GM18951 (cell line): Measurements from ENCODE around the gene CCDC183.
"Not testable (repeated sequence)": the region's sequence is repeated elsewhere in the genome, so short reads cannot be mapped to it uniquely, and the experiment has no call there.

ENCODE experiments used
- POLR2A ChIP-seq: IDR thresholded peaks from 4 replicates; pipeline ENCODE4 v1.6.1; 2011; ENCODE audit warnings: mild to moderate bottlenecking; ENCODE audit not compliant: insufficient read length, insufficient read depth; ENCODE audit errors: extremely low read depth
- in situ Hi-C: fragments of 300-500 bp; cut with MboI; formaldehyde crosslinking; loops from one replicate; pipeline ENCODE4 v1.12.0; 2022; ENCODE audit warnings: low sequenced_read_pairs, mixed read lengths, inconsistent platforms; ENCODE audit not compliant: unreplicated experiment

Gene CCDC183

DNA sequence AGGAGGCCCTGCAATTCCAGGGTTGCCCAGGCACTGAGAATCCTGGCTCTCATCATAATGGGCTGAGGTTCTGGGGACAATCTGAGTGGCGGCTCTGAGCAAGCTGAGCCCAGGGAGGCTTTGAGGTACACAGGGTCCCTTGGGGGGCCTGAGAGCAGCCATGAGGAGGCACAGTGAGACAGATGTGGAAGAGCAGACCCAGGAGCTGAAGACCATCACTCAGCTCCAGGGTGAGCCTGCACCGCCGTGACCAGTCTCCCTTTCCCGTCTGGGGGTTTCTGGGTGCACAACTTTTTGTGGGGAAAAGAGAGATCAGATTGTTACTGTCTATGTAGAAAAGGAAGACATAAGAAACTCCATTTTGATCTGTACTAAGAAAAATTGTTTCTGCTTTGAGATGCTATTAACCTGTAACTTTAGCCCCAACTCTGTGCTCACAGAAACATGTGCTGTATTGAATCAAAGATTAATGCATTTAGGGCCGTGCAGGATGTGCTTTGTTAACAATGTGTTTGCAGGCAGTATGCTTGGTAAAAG is at the start of gene CCDC183:
Gene CCDC183, plus strand, starts transcription at position 101 of the 537 bp plus-strand sequence. Its CDS starts 60 bp downstream, at position 161.
- in situ Hi-C loops, result loop anchor here (25.0 kb wide), 1 partner anchor 241 kb away; the partner anchor contains the start of genes ABCA2, FUT7 and NPDC1
- no peak for TF ChIP-seq POLR2A

- TF ChIP-seq POLR2A, result no peak
- in situ Hi-C loops, result no loop called here
These were observed 49.5 kb upstream of the CCDC183 start for GRCh38 chr9:136746621-136747020.

- TF ChIP-seq POLR2A, result no peak
- in situ Hi-C loops, result no loop called here
These were observed 48.7 kb upstream of the CCDC183 start for GRCh38 chr9:136747161-136748060.

DNA sequence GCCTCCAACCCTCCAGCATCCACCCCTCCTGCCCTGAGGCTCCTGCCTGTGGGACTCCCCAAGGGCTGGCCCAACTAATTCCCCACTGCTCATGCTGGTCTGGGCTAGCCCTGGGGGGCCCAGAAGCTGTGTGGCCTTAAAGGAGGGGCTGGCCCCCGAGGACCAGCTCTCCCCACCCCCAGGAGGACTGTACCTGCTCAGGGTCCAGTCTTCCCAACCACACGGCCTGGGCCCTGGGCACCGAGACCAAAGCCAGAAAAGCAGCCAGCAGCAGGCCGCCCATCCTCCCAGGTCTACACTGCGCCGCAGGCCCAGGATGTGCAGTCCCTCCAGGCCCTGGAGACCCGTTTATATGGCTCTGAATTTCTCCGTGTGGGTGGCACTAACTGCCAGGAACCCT is 47.9 kb upstream of the CCDC183 start, which contains the start of gene LCN6:
Gene LCN6, minus strand, starts transcription at position 325 of the 400 bp plus-strand sequence. Its CDS starts 42 bp downstream, at position 283.
- in situ Hi-C loops, result no loop called here
- TF ChIP-seq POLR2A, result no peak

DNA sequence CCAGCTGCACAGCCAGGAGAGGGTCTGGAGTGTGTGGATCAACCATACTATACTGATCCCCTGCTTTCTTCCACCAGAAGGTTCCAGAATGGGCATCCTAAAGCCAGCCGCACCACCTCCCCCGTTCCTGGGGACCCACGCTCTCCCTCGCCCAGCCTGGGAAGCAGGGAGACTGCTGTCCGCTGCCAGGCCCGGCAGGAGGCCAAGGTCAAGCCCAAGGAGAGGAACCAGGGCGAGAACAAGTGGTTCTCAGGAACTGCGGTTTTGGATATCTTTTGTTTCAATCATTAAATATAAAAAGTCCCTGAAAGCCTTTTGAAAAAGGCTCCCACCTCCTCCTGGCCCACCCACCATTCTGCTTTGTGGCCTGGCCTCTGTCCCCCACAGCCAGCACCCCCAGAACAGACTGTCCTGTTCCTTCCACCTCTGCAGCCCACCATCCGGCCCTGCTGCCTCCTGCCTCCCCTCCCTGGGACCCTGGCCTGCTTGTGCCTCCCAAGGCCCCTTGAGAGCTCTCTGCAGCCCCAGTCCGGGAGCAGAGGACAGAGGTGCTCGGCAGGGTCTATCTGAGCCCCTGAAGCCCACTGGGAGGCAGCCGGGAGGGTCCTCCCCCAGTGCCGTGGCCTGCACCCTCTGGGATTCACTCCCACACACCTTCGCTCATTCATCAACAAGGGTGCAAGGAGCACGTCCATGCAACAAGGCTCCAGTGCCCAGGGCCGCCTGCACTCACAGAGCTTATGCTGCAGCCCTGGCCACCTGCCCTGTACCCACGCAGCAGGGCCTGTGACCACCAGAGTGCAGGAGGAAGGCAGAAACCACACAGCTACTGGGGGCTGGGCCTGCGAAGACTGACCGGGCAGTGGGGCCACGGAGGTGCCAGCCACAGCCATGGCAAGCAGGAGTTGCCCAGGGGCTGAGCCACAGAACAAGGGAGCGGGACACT is 47.2 kb upstream of the CCDC183 start:
- in situ Hi-C loops, result no loop called here
- TF ChIP-seq POLR2A, result no peak

DNA sequence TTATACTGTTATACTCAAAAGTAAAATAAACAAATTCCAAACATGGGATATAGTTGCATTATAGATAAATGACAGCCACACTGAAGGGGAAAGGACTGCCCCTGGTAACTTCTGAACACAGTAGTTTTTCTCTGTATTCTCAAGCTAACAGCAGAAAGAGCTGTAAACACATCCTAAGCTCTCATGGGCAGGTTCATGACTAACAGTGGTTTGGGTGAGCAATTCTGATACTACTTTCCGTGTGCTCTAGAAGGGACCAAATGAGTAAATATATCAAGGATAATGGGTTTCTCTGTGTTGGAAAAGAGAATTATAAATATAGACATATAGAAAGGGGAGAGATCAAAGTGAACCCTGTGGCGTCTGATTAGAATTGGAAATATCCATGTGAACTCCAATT is 45.6 kb upstream of the CCDC183 start:
- in situ Hi-C loops, result no loop called here

DNA sequence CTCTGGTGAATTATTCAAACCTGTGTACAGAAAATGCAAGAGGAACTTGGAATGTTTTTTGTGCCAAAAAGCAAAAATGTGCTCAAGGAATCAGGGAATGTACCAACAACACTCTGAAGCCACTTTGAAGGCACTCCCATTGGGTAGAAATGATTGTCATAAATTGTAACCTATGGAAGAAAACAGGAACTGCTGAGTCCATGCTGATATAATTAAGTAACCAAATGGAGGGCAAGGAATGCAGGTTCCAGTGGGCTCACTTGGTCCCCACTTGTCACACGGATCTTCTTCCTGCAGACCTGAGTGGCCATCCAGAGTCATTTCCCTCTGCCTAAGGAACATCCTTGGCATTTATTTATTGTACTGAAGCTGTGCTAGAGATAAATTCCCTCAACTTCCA is 44.9 kb upstream of the CCDC183 start:
- in situ Hi-C loops, result no loop called here
- TF ChIP-seq POLR2A, result no peak

More for the DNA sequence above, 45.6 kb upstream of the CCDC183 start:
- TF ChIP-seq POLR2A, result no peak

GRCh38 chr9:136751814-136752213 is 44.3 kb upstream of the CCDC183 start:
- in situ Hi-C loops, result no loop called here
- no peak for TF ChIP-seq POLR2A

GRCh38 chr9:136753371-136754058 is 42.6 kb upstream of the CCDC183 start:
- TF ChIP-seq POLR2A, result no peak
- in situ Hi-C loops, result no loop called here

DNA sequence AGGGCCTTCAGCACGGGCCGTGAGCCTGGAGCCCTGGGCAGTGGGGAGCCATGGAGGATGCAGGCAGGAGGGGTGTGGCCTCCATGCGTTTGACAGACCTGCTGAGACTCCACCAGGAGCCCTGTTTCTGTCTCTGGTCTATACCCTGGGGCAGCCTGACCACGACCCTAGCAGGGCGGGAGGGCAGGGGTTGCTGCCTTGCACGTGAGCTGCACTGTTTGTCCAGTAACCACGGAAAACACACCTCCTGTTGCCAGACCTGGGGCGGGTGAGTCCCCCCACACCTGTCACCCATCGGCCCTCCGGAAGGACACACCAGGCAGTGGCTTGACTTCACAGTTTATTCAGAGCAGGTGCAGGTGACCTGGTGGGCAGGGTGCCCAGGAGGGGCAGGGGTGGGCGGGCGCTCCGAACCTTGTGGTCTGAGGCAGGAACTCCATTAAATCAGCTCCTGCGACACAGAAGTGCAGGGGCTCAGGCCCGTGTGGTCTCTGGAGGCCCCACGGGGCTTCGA is 42.0 kb upstream of the CCDC183 start:
- in situ Hi-C loops, result no loop called here
- no peak for TF ChIP-seq POLR2A

GRCh38 chr9:136754626-136755301 is 41.4 kb upstream of the CCDC183 start:
- no peak for TF ChIP-seq POLR2A
- in situ Hi-C loops, result no loop called here

DNA sequence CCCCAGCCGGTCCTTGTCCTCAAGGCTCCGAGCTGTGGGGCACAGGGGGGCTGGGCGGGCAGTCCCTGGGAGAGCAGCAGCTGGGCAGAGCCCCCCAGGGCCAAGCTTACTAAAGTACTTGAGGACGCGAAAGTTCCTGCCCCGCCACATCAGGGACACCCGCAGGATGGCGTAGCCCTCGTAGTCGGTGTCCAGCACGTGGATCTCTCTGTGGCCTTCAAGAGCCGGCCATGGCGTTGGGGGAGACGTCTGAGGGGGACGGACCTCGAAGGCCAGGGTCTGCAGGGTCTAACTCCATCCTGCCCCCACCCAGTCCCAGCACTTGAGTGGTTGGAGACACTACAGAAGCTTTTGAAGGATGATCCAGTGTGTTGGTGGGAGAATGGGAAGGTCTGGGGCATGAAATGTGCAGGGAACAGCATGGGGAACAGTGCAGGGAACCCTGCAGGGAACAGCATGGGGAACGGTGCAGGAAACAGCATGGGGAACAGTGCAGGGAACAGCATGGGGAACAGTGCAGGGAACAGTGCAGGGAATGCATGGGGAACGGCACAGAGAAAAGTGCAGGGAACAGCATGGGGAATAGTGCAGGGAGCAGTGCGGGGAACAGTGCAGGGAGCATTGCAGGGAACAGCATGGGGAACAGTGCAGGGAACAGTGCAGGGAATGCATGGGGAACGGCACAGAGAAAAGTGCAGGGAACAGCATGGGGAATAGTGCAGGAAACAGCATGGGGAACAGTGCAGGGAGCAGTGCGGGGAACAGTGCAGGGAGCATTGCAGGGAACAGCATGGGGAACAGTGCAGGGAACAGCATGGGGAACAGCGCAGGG is 40.6 kb upstream of the CCDC183 start:
- in situ Hi-C loops, result not testable (repeated sequence)
